Measurements from ENCODE around the gene SEZ6L.

SEZ6L gene

DNA sequence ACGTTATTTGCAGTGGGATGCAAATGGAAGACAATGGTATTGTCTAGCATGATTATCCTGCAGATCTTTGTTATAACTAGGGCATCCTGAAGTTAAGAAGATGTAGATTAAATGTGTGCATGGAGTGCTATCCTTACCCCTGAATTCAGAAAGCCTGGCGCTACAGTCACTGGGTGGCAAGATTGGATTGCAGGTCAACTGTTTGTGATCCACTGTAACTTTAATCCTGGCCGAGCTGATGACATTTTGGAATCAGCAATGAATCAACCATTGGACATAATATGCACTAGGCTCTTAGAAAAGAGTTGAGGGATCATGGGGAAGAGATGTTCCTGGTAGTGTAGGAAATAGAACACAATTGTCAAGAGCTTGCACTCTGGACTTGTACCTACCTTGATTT, 25.1 kb downstream of the SEZ6L start:
- H3K4me3 ChIP-seq (ENCODE audit: low read depth in 1 of 2, low read length in 2 of 2): no peak overlapping the region
- no peaks in the 10 kb centered on the region for H3K9me3 ChIP-seq (ENCODE audit: insufficient read depth, low read length, severe bottlenecking)
- H3K36me3 ChIP-seq (ENCODE audit: insufficient read depth, low read length): no peaks in the 10 kb centered on the region
- H3K27me3 ChIP-seq (ENCODE audit: insufficient read depth, low read length, poor library complexity): no peaks in the 10 kb centered on the region
- DNase-seq: no peak
- H3K27ac ChIP-seq (ENCODE audit: low read length): no peak overlapping the region
- H4K20me1 ChIP-seq (ENCODE audit: insufficient read depth, low read length): no peaks in the 10 kb centered on the region
- ATAC-seq (ENCODE audit: insufficient read depth, low read depth): no peak
- H3K79me2 ChIP-seq (ENCODE audit: insufficient read depth, low read length): no peaks in the 10 kb centered on the region
- H3K9ac ChIP-seq (ENCODE audit: low read depth, low read length): no peak overlapping the region
- H3K4me1 ChIP-seq (ENCODE audit: insufficient read depth, low read length): no peaks in the 10 kb centered on the region
- H3K4me2 ChIP-seq (ENCODE audit: insufficient read depth, low read length): no peak overlapping the region
- TF ChIP-seq, protein P1, sequence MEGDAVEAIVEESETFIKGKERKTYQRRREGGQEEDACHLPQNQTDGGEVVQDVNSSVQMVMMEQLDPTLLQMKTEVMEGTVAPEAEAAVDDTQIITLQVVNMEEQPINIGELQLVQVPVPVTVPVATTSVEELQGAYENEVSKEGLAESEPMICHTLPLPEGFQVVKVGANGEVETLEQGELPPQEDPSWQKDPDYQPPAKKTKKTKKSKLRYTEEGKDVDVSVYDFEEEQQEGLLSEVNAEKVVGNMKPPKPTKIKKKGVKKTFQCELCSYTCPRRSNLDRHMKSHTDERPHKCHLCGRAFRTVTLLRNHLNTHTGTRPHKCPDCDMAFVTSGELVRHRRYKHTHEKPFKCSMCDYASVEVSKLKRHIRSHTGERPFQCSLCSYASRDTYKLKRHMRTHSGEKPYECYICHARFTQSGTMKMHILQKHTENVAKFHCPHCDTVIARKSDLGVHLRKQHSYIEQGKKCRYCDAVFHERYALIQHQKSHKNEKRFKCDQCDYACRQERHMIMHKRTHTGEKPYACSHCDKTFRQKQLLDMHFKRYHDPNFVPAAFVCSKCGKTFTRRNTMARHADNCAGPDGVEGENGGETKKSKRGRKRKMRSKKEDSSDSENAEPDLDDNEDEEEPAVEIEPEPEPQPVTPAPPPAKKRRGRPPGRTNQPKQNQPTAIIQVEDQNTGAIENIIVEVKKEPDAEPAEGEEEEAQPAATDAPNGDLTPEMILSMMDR (IDR thresholded peaks at IDR 0.05; ENCODE audit: borderline replicate concordance, extremely low read depth, low read length, poor library complexity, severe bottlenecking): no peak
- TF ChIP-seq EZH2 (IDR thresholded peaks at IDR 0.05; ENCODE audit: borderline replicate concordance, low read depth, low read length, severe bottlenecking): no peak
- H2AFZ ChIP-seq (ENCODE audit: low read depth, low read length): no peak overlapping the region

DNA sequence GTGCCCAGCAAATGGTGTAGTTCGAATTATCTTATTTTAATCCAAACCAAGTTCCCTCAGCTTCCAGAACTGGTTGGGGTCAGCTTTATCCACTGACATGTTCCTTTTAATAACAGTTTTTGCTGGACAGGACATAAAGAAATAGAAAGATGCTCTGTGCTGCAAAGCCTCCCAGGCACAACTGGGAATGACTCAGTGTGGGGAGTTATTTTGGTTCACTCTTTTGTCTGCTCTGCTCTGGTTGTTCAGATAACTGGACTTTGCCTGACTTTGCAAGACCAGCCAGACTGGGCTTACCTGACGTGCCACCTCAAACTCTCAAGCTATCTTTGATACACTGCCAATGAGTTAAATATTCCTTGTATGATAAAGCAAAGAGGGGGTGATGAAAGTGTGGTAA, 25.6 kb downstream of the SEZ6L start:
- no peaks in the 10 kb centered on the region for H4K20me1 ChIP-seq (ENCODE audit: insufficient read depth, low read length)
- ATAC-seq (ENCODE audit: insufficient read depth, low read depth): no peak
- H3K4me2 ChIP-seq (ENCODE audit: insufficient read depth, low read length): no peak overlapping the region
- H3K9me3 ChIP-seq (ENCODE audit: insufficient read depth, low read length, severe bottlenecking): no peaks in the 10 kb centered on the region
- H3K36me3 ChIP-seq (ENCODE audit: insufficient read depth, low read length): no peaks in the 10 kb centered on the region
- DNase-seq: no peak
- no peak overlapping the region for H2AFZ ChIP-seq (ENCODE audit: low read depth, low read length)
- H3K4me1 ChIP-seq (ENCODE audit: insufficient read depth, low read length): no peaks in the 10 kb centered on the region
- H3K79me2 ChIP-seq (ENCODE audit: insufficient read depth, low read length): no peaks in the 10 kb centered on the region
- H3K4me3 ChIP-seq (ENCODE audit: low read depth in 1 of 2, low read length in 2 of 2): no peak overlapping the region
- H3K9ac ChIP-seq (ENCODE audit: low read depth, low read length): no peak overlapping the region
- TF ChIP-seq EZH2 (IDR thresholded peaks at IDR 0.05; ENCODE audit: borderline replicate concordance, low read depth, low read length, severe bottlenecking): no peak
- TF ChIP-seq, protein P1 (IDR thresholded peaks at IDR 0.05; ENCODE audit: borderline replicate concordance, extremely low read depth, low read length, poor library complexity, severe bottlenecking): no peak
- no peak overlapping the region for H3K27ac ChIP-seq (ENCODE audit: low read length)
- H3K27me3 ChIP-seq (ENCODE audit: insufficient read depth, low read length, poor library complexity): no peaks in the 10 kb centered on the region

DNA sequence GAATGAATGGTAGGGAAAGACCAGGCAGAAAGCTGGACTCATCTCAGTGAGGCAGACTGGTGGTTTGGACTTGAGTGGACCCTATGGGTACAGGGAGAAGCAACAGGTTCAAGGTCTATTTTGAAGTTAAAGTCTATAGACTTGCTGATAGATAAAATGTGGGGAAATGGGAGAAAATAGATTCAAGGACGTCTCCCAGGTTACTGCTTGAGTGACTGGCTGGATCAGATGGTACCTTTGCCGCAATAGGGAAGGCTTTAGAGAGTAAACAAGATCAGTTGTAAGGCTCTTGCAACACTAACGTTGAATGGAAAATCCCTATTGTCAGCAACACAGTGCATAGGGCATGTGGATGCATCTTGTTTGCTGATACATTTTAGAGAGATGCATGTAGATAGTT, 27.4 kb downstream of the SEZ6L start:
- Histone ChIP-seq H3K9ac (ENCODE audit: low read depth, low read length) (no peak overlapping the region), H3K27me3 (ENCODE audit: insufficient read depth, low read length, poor library complexity) (no peaks in the 10 kb centered on the region), H3K27ac (ENCODE audit: low read length) (no peak overlapping the region), H3K4me1 (ENCODE audit: insufficient read depth, low read length) (no peaks in the 10 kb centered on the region), H3K4me3 (ENCODE audit: low read depth in 1 of 2, low read length in 2 of 2) (no peak overlapping the region), H3K4me2 (ENCODE audit: insufficient read depth, low read length) (no peak overlapping the region), H4K20me1 (ENCODE audit: insufficient read depth, low read length) (no peaks in the 10 kb centered on the region), H3K36me3 (ENCODE audit: insufficient read depth, low read length) (no peaks in the 10 kb centered on the region), H2AFZ (ENCODE audit: low read depth, low read length) (no peak overlapping the region), H3K9me3 (ENCODE audit: insufficient read depth, low read length, severe bottlenecking) (no peaks in the 10 kb centered on the region), H3K79me2 (ENCODE audit: insufficient read depth, low read length) (no peaks in the 10 kb centered on the region)
- ATAC-seq (ENCODE audit: insufficient read depth, low read depth) (no peak), DNase-seq (no peak)
- TF ChIP-seq, protein P1 (IDR thresholded peaks at IDR 0.05; ENCODE audit: borderline replicate concordance, extremely low read depth, low read length, poor library complexity, severe bottlenecking): no peak
- no peak for TF ChIP-seq EZH2 (IDR thresholded peaks at IDR 0.05; ENCODE audit: borderline replicate concordance, low read depth, low read length, severe bottlenecking)

DNA sequence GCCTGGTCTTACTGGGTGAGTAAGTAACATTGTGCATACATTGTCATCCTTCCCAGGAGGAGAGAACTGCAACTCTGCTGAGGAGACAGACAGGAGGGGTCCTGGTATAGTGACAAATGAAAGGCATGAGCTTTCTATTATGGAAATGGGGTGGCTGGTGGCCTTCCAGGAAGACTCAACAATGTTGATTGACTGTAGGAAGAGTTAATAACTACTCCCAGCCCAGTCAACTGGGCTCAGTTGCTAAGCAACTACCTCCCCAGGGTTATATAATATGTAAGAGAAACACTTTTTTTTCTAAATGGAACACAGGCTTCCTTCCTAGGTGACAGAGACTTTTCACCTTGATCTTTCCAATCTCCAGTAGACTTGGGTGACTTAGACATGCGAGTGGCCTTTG, 28.2 kb downstream of the SEZ6L start:
- Histone ChIP-seq H3K4me1 (ENCODE audit: insufficient read depth, low read length) (no peaks in the 10 kb centered on the region), H3K4me2 (ENCODE audit: insufficient read depth, low read length) (no peak overlapping the region), H3K27ac (ENCODE audit: low read length) (no peak overlapping the region), H4K20me1 (ENCODE audit: insufficient read depth, low read length) (no peaks in the 10 kb centered on the region), H3K36me3 (ENCODE audit: insufficient read depth, low read length) (no peaks in the 10 kb centered on the region), H3K9me3 (ENCODE audit: insufficient read depth, low read length, severe bottlenecking) (no peaks in the 10 kb centered on the region), H3K27me3 (ENCODE audit: insufficient read depth, low read length, poor library complexity) (peaks cover 4% of the 10 kb centered on the region), H3K9ac (ENCODE audit: low read depth, low read length) (no peak overlapping the region), H2AFZ (ENCODE audit: low read depth, low read length) (no peak overlapping the region), H3K4me3 (ENCODE audit: low read depth in 1 of 2, low read length in 2 of 2) (no peak overlapping the region), H3K79me2 (ENCODE audit: insufficient read depth, low read length) (no peaks in the 10 kb centered on the region)
- no peak for DNase-seq
- no peak for ATAC-seq (ENCODE audit: insufficient read depth, low read depth)
- TF ChIP-seq, protein P1 (IDR thresholded peaks at IDR 0.05; ENCODE audit: borderline replicate concordance, extremely low read depth, low read length, poor library complexity, severe bottlenecking): no peak
- no peak for TF ChIP-seq EZH2 (IDR thresholded peaks at IDR 0.05; ENCODE audit: borderline replicate concordance, low read depth, low read length, severe bottlenecking)

Measured in DND-41 (cell line).